NCI-H69 (cell line): ENCODE results near the gene PLK5.
"Not testable (repeated sequence)": the region's sequence is repeated elsewhere in the genome, so short reads cannot be mapped to it uniquely, and the experiment has no call there.

Experiments
- DNase-seq: peaks from one replicate; lab custom pipeline; 2025; lab: John Stamatoyannopoulos, UW

The PLK5 gene

DNA sequence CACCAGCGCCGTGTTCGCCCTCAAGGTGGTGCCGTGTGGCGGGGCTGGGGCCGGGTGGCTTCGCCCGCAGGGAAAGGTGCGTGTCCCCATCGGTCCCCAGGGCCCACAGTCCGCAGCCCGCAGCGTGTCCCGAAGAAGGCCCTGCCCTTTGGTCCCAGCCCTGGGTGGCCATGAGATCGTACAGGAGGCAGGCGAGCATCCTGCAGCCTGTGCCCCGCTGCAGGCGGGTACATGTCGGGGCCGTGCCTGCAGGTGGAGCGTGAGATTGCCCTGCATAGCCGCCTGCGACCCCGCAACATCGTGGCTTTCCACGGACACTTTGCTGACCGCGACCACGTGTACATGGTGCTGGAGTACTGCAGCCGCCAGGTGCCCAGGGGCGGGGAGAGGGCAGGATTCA, 1.5 kb downstream of the PLK5 start:
- DNase-seq: no peak

DNA sequence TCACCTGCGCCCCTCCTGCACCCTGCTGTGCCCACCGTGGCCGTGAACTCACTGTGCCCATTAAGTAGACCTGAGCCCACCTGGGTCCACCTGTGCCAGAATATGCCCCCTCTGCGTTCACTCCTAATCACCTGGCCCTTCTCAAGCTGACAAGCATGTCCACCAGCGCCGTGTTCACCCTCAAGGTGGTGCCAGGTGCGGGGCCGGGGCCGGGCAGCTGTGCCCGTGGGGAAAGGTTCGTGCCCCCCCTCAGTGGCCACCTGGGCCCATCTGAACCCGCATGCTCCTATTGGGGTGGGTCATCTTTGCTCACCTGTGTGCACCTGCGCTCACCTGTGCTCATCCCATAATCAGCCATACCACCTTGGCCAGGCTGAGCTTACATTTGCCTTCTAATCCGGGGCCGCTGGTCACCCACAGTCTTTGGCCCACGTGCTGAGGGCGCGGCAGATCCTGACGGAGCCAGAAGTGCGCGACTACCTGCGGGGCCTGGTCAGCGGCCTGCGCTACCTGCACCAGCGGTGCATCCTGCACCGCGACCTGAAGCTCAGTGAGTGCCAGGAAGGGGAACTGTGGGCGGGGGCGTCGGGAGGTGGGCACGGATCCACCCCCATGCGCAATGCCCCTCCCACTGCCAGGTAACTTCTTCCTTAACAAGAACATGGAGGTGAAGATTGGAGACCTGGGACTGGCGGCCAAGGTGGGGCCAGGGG, 2.3 kb downstream of the PLK5 start:
- no peak for DNase-seq

DNA sequence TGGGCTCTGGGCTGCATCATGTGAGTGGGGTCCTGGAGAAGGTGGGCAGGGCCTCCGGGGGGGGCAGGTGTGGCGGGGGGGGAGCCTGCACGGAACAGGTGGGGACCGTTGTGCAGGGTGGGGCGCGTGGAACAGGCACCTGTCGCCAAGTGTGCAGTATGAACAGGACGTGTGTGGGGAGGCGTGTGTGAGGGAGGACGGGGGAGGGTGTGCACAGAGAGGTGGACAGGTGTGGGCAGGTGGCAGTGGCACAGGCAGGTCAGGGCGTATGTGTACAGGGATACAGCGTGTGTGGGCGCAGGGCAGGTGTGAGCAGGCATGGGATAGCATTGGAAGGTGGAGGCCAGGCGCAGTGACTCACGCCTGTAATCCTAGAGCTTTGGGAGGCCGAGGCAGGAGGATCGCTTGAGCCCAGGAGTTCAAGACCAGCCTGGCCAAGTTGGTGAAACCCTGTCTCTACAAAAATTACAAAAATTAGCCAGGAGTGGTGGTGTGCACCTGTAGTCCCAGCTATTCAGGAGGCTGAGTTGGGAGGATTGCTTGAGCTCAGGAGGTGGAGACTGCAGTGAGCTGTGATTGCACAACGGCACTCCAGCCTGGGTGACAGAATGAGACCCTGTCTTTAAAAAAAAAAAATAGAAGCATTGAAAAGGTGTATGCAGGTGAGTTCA, 3.2 kb downstream of the PLK5 start:
- no peak for DNase-seq

DNA sequence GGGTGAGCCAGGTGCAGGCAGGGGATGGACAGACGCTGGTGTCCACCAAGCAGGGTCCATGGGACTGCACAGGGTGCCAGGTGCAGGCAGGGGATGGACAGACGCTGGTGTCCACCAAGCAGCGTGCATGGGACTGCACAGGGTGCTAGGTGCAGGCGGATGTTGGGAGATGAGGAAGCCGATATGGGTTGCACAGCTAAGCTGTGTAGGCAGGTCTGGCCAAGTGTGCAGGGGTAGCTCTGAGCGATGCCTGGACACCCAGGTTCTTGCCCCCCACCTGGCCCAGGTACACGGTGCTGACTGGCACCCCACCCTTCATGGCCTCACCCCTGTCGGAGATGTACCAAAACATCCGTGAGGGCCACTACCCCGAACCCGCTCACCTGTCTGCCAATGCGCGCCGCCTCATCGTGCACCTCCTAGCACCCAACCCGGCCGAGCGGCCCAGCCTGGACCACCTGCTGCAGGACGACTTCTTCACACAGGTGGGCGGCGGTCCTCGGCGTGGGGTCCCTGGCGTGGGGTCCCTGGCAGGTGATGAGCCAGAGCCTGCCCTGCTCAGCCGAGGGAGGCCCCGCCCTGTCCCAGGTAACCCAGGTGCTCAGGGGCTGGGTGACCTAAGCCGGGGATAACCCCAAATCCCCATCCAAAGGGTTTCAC, 3.9 kb downstream of the PLK5 start:
- DNase-seq: no peak

DNA sequence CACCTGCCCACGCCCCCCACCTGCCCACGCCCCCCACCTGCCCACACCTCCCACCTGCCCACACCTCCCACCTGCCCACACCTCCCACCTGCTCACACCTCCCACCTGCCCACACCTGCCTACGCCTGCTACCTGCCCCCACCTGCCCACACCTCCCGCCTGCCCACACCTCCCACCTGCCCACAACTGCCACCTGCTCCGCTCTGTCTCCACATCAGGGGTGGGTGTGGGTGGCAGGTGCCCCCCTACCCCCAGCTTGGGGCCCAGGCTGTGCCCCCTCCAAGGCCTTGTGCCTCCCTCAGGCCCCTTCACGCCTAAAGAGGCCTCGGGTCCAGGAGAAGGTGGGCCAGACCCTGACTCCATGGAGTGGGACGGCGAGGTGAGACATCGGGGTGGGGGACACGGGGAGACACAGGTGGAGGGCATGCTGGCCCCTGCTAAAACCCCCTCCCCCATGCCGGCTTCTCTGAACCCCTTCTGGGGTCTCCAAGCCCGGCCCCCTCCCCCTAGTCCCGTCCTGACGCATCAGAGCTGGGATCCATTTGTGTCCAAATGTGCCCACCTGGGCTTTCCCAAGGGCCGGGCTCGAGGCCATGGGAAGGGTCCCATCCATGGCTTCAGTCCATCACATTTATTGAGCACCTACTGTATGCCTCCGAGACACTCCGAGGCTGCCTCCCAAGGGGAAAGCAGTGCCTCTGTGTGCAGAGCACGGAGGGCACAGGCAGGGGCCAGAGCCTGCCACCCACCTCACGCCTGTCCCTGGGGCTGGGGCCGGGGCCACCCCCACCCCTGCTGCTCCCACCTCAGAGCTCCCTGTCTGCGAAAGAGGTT, 4.9 kb downstream of the PLK5 start:
- DNase-seq: no peak

DNA sequence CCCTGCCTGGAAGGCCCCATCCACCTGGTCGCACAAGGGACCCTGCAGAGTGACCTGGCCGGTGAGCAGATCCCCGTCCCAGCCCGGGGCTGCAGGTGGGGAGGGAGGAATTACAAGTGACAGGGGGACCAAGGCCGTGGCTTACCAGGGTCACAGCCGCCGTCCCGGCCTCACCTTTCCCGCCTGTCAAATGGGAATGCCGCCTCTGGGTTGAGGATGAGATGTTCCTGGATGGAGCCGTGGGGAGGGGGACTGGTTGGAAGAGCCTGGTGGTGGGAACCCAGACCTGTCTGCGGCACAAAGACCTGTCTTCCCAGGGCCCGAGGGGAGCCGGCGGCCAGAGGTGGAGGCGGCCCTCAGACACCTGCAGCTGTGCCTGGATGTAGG, 5.5 kb downstream of the PLK5 start:
- no peak for DNase-seq

DNA sequence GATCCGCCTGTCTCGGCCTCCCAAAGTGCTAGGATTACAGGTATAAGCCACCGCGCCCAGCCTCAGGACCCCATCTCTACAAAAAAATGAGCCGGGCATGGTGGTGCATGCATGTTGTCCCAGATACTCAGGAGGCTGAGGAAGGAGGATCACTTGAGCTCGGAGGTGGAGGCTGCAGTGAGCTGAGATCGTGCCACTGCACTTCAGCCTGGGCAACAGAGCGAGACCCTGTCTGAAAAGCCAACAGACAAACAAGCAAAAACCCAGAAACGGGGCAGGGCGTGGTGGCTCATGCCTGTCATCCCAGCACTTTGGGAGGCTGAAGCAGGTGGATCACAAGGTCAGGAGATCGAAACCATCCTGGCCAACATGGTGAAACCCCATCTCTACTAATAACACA, 7.0 kb downstream of the PLK5 start:
- DNase-seq: not testable (repeated sequence)

DNA sequence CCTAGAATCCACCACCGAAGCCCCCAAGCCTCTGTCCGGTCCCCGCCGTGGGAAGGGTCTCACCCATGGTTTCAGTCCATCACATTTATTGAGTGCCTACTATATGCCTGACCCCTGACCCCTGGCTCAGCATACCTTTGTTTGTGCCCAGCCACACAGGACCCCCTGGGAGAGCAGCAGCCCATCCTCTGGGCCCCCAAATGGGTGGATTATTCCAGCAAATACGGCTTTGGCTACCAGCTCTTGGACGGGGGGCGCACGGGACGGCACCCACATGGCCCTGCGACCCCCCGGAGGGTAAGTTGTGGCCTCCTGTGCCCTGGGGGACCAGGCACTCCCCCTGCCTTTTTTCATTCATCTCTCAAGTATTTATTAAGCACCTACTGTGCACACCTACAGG, 7.7 kb downstream of the PLK5 start:
- no peak for DNase-seq

DNA sequence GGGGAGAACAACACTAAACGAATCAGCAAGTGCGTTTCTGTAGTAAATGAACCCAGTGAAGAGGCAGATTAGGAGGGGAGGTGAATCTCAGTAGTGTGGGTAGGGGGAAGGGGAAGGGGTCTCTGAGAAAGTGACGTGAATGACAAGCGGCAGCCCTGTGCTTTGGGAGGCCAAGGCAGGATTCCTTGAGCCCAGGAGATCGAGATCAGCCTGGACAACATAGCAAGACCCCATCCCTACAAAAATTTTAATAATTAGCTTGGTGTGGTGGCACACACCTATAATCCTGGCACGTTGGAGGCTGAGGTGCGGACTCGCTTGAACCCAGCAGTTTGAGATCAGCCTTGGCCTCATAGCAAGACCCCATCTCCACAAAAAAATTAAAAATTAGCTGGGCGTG, 8.1 kb downstream of the PLK5 start:
- DNase-seq: no peak

DNA sequence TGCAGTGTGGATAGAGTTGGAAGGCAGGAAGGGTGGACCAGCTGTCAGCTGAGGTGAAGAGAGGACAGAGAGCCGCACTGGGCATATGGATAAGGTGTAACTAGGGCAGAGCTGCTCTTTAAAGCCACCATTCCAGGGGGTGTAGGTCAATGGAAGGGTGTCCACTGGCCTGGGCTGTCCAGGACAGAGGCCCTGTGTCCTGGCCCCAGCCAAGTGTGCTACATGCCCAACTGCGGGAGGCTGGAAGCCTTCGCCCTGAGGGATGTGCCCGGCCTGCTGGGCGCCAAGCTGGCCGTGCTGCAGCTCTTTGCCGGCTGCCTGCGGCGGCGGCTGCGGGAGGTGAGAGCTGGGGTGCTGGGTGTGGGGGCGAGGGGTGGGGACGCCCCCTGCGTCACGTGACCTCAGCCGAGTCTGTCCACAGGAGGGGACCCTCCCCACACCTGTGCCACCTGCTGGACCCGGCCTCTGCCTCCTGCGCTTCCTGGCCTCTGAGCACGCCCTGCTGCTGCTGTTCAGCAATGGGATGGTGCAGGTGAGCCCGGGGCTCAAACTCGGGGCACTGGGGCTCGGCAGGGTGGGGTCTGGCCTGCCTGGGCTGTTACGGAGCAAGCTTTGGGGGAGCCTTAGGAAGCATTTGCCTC, 9.8 kb downstream of the PLK5 start:
- peak; percentile 55 for DNase-seq

DNA sequence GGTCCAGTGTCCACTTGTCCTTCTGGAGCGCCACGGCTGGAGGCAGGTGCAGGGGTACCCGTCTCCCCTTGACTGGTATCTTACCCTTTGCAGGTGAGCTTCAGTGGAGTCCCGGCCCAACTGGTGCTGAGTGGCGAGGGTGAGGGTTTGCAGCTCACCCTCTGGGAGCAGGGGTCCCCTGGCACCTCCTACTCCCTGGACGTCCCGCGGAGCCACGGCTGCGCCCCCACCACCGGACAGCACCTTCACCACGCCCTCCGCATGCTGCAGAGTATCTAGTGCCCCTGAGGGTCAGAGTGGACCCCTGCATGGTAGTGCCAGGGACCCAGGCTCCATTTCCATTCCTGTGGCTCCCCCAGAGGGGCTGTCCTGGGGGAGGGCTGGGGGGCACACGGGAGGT, 11.1 kb downstream of the PLK5 start:
- no peak for DNase-seq

DNA sequence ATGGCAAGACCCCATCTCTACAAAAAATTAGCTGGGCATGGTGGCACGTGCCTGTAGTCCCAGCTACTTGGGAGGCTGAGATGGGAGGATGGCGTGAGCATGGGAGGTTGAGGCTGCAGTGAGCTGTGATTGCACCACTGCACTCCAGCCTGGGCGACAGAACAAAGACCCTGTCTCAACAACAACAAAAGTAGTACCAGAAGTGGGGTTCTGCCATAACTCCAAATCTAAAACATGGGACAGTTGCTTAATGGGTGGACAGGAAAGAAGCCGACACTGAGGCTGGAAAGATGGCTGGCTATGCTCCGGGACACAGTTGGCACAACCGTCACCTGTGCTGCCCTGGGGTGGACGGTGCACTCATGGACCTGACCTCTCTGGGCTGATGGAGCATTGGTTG, 11.8 kb downstream of the PLK5 start:
- DNase-seq: not testable (repeated sequence)

DNA sequence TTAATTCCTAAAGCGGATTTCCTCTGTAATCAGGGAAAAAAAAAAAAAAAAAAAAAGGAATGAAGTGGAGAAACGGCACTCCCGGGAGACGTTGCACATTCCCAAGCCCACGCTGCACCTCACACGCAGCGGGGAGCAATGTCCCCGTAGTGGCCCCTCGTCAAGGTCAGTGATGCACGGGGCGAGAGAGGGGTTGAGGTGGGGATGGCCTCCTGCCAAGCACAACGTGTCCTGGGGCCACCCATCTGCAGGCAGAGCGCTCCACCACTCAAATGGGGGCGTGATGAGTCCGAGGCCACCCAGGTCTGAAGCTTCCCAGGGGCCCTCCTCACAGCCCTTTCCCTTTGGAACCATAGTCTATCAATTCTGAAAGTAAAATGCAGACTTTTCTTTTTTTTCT, 15.1 kb downstream of the PLK5 start:
- DNase-seq: no peak

DNA sequence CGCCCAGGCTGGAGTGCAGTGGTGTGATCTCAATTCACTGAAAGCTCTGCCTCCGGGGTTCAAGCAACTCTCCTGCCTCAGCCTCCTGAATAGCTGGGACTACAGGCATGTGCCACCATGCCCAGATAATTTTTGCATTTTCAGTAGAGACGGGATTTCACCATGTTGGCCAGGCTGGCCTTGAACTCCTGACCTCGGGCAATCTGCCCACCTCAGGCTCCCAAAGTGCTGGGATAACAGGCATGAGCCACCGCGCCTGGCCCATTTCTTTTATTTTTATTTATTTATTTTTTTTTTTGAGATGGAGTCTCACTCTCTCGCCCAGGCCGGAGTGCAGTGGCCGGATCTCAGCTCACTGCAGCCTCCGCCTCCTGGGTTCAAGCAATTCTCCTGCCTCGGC, 15.9 kb downstream of the PLK5 start:
- DNase-seq: not testable (repeated sequence)

DNA sequence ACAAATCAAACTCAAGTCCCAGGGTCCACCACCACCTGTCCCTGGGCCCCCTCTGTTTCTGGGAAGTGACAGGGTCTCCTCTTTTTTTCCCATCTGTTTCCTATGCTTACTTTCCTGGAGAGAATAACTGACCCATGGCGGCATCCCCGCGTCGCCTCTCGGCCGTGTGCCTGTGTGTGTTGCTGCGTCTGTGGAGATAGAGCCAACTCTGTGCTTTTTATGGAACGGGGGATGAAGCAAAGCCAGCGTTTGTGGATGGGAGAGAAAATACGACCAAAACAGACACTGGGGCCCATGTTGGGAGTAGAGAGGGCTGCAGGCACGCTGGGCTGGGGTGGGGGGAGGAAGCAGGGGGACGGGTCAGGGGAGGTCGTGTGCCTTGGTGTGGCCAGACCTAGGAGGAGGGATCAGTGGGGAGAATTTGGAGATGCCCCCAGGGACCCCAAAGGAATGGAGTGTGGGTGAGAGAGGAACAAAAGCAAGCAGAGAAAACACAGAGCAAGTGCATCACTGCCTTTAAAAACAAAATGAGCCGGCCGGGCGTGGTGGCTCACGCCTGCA, 16.6 kb downstream of the PLK5 start:
- DNase-seq: no peak

DNA sequence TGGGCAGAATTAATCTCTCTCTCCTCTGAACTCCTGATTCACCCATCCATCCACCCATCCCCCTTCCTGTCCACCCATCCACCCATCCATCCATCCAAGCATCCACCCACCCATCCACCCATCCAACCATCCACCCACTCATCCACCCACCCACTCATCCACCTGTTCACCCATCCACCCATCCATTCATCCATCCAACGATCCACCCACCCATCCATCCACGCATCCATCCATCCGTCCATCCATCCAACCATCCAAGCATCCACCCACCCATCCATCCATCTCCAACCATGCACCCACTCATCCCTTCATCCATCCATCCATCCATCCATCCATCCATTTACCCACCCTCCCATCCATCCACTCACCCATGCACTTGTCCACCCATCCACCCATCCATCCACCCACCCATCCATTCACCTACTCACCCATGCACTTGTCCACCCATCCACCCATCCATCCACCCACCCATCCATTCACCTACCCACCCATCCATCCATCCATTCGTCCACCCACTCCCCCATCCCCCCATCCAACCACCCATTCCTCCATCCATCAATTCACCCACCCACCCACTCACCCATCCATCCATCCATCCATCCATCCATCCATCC, 25.6 kb downstream of the PLK5 start:
- no peak for DNase-seq

DNA sequence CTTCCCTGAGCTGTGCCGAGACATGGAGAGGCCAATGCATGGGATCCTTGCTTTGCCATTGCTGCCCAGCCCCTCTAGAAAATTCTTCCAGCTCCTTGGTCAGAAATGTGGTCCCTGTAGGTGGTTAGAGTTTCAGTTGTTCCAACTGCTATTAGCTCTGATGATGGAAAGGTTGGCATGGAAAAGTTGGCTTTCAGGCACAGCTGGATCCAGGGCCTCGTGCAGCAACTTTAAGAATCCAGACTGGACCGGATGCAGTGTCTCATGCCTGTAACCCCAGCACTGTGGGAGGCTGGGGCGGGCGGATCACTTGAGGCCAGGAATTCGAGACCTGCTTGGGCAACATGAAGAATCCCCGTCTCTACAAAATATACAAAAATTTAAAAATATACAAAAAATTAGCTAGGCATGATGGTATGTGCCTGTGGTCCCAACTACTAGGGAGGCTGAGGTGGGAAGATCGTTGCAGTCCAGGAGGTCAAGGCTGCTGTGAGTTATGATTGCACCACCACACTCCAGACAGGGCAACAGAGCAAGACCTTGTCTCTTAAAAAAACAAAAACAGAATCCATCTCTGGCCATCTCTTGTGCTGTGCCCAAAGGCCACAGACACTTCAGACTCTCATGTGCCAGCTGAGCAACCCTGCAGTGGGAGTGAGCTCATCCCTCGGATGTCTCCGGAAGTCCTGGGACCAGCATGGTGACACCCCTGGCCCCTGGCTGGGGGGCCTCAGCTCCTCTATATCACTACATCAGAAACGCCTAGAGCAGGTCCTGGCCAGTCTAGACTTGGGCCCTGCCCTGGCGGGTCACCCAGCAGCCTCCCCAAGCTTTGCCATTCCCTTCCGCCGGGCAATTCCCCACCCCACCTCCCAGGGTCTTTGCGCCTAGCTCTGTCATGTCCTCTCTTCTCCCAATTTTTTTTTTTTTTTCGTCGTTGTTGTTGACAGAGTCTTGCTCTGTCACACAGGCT, 27.5 kb downstream of the PLK5 start:
- DNase-seq: no peak

DNA sequence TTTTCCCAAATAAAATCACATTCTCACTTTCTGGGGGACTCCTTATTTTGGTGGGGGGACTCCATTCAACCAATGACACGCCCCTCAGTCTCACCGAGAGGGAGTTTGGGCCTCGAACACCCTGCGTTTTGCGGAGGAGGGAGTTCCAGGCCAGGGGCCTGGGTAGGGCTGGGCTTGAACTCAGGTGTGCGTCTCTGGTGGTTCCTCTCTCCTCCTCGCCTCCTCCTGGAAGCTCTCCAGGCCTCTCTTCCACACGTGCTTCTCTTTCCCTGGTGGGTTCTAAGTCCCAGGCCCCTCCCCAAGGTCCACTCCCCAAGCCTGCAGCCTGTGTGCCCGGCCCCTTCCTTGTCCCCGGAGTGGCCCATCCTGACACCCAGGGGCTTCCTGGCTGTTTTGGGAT, 29.5 kb downstream of the PLK5 start:
- DNase-seq: no peak

DNA sequence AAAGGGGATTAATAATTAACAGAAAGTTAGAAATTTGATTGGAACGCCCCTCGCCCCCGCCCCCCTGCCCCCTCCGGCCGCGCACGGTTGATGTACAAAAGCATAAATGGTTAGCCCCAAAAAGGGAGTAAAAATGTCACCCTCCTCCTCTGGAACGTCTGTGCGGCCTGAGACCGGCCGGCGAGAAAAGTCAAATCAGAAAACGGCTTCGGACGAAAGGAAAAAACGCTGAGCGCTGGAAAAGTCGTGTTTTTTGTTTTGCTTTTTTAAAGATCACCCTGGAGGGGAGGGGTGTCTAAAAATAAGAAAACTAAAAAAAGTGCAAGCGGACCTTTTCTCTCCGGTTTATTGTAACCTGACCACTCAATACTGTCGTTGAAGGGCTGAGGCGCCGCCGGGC, 31.1 kb downstream of the PLK5 start:
- no peak for DNase-seq
